K562 (cell line): ENCODE results near the gene CEP41. TPM values are rescaled to one million over a fixed set of nuclear protein-coding genes. Genes with fewer than 3 reads are reported as not detected.

Source experiments
- ARID2 ChIP-seq: fragments of 450-650 bp; IDR thresholded peaks from 2 replicates; pipeline ENCODE4 v1.6.1; 2017; ENCODE audit warnings: antibody characterized with exemption, mild to moderate bottlenecking
- BACH1 ChIP-seq: fragments of 200-800 bp; sonication (Bioruptor generic); IDR thresholded peaks from 2 replicates; pipeline ENCODE4 v1.6.1; 2016; ENCODE audit warnings: missing genetic modification characterization, missing compliant biosample characterization
- CAMTA2 ChIP-seq: fragments of 250-450 bp; sonication (Bioruptor Pico); conservative IDR thresholded peaks from 2 replicates; pipeline ENCODE4 v1.5.1; 2022
- EP400 ChIP-seq: fragments of 450-650 bp; IDR thresholded peaks from 2 replicates; pipeline ENCODE4 v1.6.1; 2017; ENCODE audit warnings: antibody characterized with exemption, mild to moderate bottlenecking, moderate library complexity
- NEUROD1 ChIP-seq: fragments of 150-350 bp; IDR thresholded peaks from 2 replicates; pipeline ENCODE4 v1.6.1; 2014; ENCODE audit warnings: borderline replicate concordance, low read length, low read depth; ENCODE audit not compliant: partially characterized antibody
- NFRKB ChIP-seq: fragments of 450-650 bp; IDR thresholded peaks from 2 replicates; pipeline ENCODE4 v1.6.1; 2016; ENCODE audit warnings: low read depth
- NR3C1 ChIP-seq: sonication (generic); formaldehyde crosslinking; IDR thresholded peaks from 2 replicates; pipeline ENCODE4 v1.8.1; 2022; ENCODE audit warnings: missing genetic modification reagents
- PCBP2 ChIP-seq: fragments of 200-400 bp; formaldehyde crosslinking; IDR thresholded peaks from 2 replicates; pipeline ENCODE4 v1.6.1; 2018; ENCODE audit warnings: low read length, low read depth, mild to moderate bottlenecking, moderate library complexity; ENCODE audit not compliant: poor library complexity, severe bottlenecking
- PHF20 ChIP-seq: fragments of 450-650 bp; IDR thresholded peaks from 2 replicates; pipeline ENCODE4 v1.6.1; 2018; ENCODE audit not compliant: partially characterized antibody
- POLR3A ChIP-seq: IDR thresholded peaks from 2 replicates; pipeline ENCODE4 v1.6.1; 2011; ENCODE audit warnings: borderline replicate concordance, mild to moderate bottlenecking, moderate library complexity; ENCODE audit not compliant: insufficient read length, insufficient read depth; ENCODE audit errors: extremely low read depth
- RFX1 ChIP-seq: fragments of 450-650 bp; IDR thresholded peaks from 2 replicates; pipeline ENCODE4 v1.6.1; 2016; ENCODE audit warnings: mild to moderate bottlenecking, moderate library complexity
- RUNX1 ChIP-seq: sonication (generic); IDR thresholded peaks from 2 replicates; pipeline ENCODE4 v1.6.1; 2016; ENCODE audit warnings: antibody characterized with exemption, low read depth
- SP1 ChIP-seq: sonication (generic); formaldehyde crosslinking; IDR thresholded peaks from 2 replicates; pipeline ENCODE4 v1.8.1; 2022; ENCODE audit warnings: mild to moderate bottlenecking, missing genetic modification reagents
- STAG1 ChIP-seq: sonication (generic); formaldehyde crosslinking; IDR thresholded peaks from 2 replicates; pipeline ENCODE4 v1.5.0; 2020; ENCODE audit warnings: missing genetic modification reagents, borderline replicate concordance
- ZNF121 ChIP-seq: sonication (generic); formaldehyde crosslinking; conservative IDR thresholded peaks from 2 replicates; pipeline ENCODE4 v1.8.0; 2022; ENCODE audit warnings: missing genetic modification reagents
- ZNF133 ChIP-seq: fragments of 250-450 bp; sonication (Bioruptor Pico); IDR thresholded peaks from 2 replicates; pipeline ENCODE4 v1.4.0; 2020; ENCODE audit warnings: mild to moderate bottlenecking
- ZNF583 ChIP-seq: fragments of 250-450 bp; sonication (Bioruptor Pico); IDR thresholded peaks from 2 replicates; pipeline ENCODE4 v1.4.0; 2020
- ZNF79 ChIP-seq: fragments of 250-450 bp; sonication (Bioruptor Pico); IDR thresholded peaks from 2 replicates; pipeline ENCODE4 v1.4.0; 2020; ENCODE audit warnings: low read depth, mild to moderate bottlenecking, moderate library complexity
- polyA plus RNA-seq, 8 experiments: library from polyadenylated mRNA; depleted of rRNA in 4 of 8; stranded (reverse) in 5 of 8; unstranded in 3 of 8; fragments of >200 nt; fragmentation: Nextera tagmentation in 2 of 8; fragmentation: Illumina TruSeq in 1 of 8; extraction: Ambion mirVana in 2 of 8; extraction: Trizol in 1 of 8; gene quantifications; 2 replicates each; pipeline versions ENCODE4 v1.2.1 to v1.2.3, GENCODE V29; 2011 to 2014; ENCODE audit warnings: inconsistent platforms in 1 of 8, missing spikeins in 1 of 8
- total RNA-seq, 7 experiments: library from RNA; depleted of rRNA in 6 of 7; stranded (reverse); fragments of >200 nt in 6 of 7; fragmentation: Illumina TruSeq in 2 of 7; extraction: Trizol in 2 of 7; gene quantifications; 2 replicates each; pipeline versions ENCODE4 v1.2.1 to v1.2.3, GENCODE V29; 2011 to 2021; ENCODE audit warnings: low replicate concordance in 1 of 7
- TF ChIP-seq, protein P1 (sequence below): fragments of 250-450 bp; sonication (Bioruptor Pico); IDR thresholded peaks from 2 replicates; pipeline ENCODE4 v1.4.0; 2020; ENCODE audit warnings: mild to moderate bottlenecking, moderate library complexity
- TF ChIP-seq, protein P2 (sequence below): sonication (generic); formaldehyde crosslinking; IDR thresholded peaks from 2 replicates; pipeline ENCODE4 v1.4.0; 2020; ENCODE audit warnings: mild to moderate bottlenecking, missing genetic modification reagents
- TF ChIP-seq, protein P3 (sequence below): fragments of 450-650 bp; conservative IDR thresholded peaks from 2 replicates; pipeline ENCODE4 v1.6.1; 2016; ENCODE audit warnings: missing genetic modification characterization, low read depth, mild to moderate bottlenecking, control low read depth, missing compliant biosample characterization

The CEP41 gene
- total and polyA plus RNA-seq, 9 of the 15 experiments (the other 6 are each of a cell fraction or from before 2014, with no cell fraction given): 1.5 to 15.5 (median 6.4) TPM

DNA sequence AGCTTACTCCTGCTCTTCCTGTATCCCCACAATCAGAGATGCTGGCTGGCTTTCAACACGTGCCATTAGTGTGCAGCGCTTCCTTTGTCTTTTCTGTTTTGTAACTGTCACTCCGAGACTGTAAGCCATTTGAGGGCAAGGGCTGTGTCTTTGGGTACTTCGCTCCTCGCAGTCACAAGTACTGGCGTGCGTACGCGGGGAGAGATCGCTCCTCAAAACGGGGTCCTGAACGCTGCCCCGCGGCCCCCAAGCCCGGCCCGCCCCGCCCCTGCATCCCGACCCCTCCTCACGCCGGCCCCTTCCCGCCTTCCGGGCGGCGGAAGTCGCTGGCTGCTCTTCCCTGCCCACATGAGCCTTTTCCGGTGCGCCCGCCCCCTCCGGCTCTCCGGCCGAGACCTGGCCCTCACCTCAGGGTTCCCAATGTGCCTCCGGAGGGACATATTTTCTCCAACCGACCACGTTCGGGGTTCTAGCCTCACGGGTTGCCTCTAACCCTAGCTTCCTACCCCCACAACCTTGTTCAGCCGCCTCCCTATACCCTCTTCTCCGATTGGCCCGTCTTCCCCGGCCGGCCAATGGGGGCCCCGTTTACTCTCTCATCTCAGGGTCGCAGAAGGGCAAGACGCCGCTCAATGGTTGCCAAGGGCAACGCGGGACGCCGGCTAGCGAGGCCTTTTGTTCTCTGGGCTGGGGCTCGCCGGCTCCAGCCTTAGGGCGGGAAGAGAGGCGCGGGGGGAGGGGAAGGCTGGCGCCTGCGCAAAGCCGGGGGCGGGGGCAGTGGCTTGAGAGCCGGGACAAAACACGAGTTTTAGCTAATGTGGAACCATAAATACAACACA lies at the start of gene CEP41 (continued):
- TF ChIP-seq, protein P1, sequence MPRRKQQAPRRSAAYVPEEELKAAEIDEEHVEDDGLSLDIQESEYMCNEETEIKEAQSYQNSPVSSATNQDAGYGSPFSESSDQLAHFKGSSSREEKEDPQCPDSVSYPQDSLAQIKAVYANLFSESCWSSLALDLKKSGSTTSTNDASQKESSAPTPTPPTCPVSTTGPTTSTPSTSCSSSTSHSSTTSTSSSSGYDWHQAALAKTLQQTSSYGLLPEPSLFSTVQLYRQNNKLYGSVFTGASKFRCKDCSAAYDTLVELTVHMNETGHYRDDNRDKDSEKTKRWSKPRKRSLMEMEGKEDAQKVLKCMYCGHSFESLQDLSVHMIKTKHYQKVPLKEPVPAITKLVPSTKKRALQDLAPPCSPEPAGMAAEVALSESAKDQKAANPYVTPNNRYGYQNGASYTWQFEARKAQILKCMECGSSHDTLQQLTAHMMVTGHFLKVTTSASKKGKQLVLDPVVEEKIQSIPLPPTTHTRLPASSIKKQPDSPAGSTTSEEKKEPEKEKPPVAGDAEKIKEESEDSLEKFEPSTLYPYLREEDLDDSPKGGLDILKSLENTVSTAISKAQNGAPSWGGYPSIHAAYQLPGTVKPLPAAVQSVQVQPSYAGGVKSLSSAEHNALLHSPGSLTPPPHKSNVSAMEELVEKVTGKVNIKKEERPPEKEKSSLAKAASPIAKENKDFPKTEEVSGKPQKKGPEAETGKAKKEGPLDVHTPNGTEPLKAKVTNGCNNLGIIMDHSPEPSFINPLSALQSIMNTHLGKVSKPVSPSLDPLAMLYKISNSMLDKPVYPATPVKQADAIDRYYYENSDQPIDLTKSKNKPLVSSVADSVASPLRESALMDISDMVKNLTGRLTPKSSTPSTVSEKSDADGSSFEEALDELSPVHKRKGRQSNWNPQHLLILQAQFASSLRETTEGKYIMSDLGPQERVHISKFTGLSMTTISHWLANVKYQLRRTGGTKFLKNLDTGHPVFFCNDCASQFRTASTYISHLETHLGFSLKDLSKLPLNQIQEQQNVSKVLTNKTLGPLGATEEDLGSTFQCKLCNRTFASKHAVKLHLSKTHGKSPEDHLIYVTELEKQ (CRISPR knock-in tag): no peak
- TF ChIP-seq PCBP2 (no peak), RFX1 (peak; percentile 99), EP400 (peak; percentile 66), ZNF583 (CRISPR knock-in tag) (no peak), ZNF121 (no peak), ARID2 (no peak), PHF20 (peak; percentile 70), NEUROD1 (peak; percentile 79), CAMTA2 (CRISPR knock-in tag) (no peak), ZNF79 (CRISPR knock-in tag) (no peak), RUNX1 (no peak), STAG1 (CRISPR knock-in tag) (no peak), NFRKB (no peak), POLR3A (no peak), ZNF133 (no peak), NR3C1 (no peak), BACH1 (tag) (no peak), SP1 (CRISPR knock-in tag) (no peak)
- TF ChIP-seq, protein P2, sequence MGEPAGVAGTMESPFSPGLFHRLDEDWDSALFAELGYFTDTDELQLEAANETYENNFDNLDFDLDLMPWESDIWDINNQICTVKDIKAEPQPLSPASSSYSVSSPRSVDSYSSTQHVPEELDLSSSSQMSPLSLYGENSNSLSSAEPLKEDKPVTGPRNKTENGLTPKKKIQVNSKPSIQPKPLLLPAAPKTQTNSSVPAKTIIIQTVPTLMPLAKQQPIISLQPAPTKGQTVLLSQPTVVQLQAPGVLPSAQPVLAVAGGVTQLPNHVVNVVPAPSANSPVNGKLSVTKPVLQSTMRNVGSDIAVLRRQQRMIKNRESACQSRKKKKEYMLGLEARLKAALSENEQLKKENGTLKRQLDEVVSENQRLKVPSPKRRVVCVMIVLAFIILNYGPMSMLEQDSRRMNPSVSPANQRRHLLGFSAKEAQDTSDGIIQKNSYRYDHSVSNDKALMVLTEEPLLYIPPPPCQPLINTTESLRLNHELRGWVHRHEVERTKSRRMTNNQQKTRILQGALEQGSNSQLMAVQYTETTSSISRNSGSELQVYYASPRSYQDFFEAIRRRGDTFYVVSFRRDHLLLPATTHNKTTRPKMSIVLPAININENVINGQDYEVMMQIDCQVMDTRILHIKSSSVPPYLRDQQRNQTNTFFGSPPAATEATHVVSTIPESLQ (CRISPR knock-in tag): no peak
- TF ChIP-seq, protein P3, sequence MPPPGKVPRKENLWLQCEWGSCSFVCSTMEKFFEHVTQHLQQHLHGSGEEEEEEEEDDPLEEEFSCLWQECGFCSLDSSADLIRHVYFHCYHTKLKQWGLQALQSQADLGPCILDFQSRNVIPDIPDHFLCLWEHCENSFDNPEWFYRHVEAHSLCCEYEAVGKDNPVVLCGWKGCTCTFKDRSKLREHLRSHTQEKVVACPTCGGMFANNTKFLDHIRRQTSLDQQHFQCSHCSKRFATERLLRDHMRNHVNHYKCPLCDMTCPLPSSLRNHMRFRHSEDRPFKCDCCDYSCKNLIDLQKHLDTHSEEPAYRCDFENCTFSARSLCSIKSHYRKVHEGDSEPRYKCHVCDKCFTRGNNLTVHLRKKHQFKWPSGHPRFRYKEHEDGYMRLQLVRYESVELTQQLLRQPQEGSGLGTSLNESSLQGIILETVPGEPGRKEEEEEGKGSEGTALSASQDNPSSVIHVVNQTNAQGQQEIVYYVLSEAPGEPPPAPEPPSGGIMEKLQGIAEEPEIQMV (tag): no peak
